ENCODE results near the gene CTNS. TPM values are rescaled to one million over a fixed set of nuclear protein-coding genes. Genes with fewer than 3 reads are reported as not detected.

Gene CTNS
- total RNA-seq, 1 experiment from 2014 or later = 7.9 TPM

GRCh38 chr17:3666516-3666915, 30.0 kb downstream of the CTNS start:
- ChIA-PET CTCF (interaction anchor here (0.8 to 2.8 kb wide), 2 partner anchors 17 to 19 kb away, joined by 3 to 11 read pairs; no protein-coding TSS in a partner anchor), RAD21 (ENCODE audit: low non-redundant PET in 1 of 2, low total read pairs in 2 of 2, uncharacterized antibody in 2 of 2, unreplicated experiment in 2 of 2) (interaction anchor here in 1 of 2 experiments (0.7 kb wide), 1 partner anchor 64 kb away, joined by 3 read pairs; no protein-coding TSS in a partner anchor), POLR2A (interaction anchor here (1.8 kb wide), 1 partner anchor 30 kb away, joined by 5 read pairs; the partner anchor contains the start of genes CTNS and SHPK)
- TF ChIP-seq CTCF (IDR thresholded peaks at IDR 0.05 in 2 of 3, conservative IDR thresholded peaks at IDR 0.05 in 1 of 3; ENCODE audit: borderline replicate concordance in 1 of 3, insufficient read depth in 1 of 3, low read depth in 2 of 3, low read length in 2 of 3) = no peak
- 0 out of 2 replicates have a peak, but pooled peaks have one; percentile 8 for TF ChIP-seq POLR2AphosphoS5 (IDR thresholded peaks at IDR 0.05; ENCODE audit: low read depth, low read length)
- Histone ChIP-seq H3K9me2 (ENCODE audit: insufficient read depth) (no peaks in the 10 kb centered on the region), H3K9ac (ENCODE audit: low read length) (no peak overlapping the region), H3K27ac (ENCODE audit: low read depth, low read length) (peak overlapping the region; percentile 97; the same call in 1 of the 2 replicates), H3K4me3 (replicated peaks in 1 of 2; ENCODE audit: low read depth in 1 of 2, low read length in 2 of 2) (no peak overlapping the region), H2AFZ (ENCODE audit: low read depth, low read length, poor library complexity, severe bottlenecking) (no peak overlapping the region), H3K4me2 (ENCODE audit: low read length) (peak overlapping the region; percentile 74), H3K36me3 (ENCODE audit: control insufficient read depth in 1 of 2, insufficient read depth in 2 of 2, low read length in 2 of 2) (no peaks in the 10 kb centered on the region), H3K9me3 (ENCODE audit: control insufficient read depth in 1 of 2, insufficient read depth in 1 of 2, low read depth in 1 of 2, low read length in 2 of 2) (no peaks in the 10 kb centered on the region), H4K20me1 (ENCODE audit: insufficient read depth) (no peaks in the 10 kb centered on the region), H3K79me2 (ENCODE audit: insufficient read depth, low read length) (peaks cover 42% of the 10 kb centered on the region), H3K27me3 (ENCODE audit: insufficient read depth, low read length) (no peaks in the 10 kb centered on the region), H3K4me1 (ENCODE audit: control insufficient read depth in 1 of 2, insufficient read depth in 2 of 2, low read length in 2 of 2) (peaks cover 8 to 20% of the 10 kb centered on the region in 2 experiments)
- DNase-seq (ENCODE audit: low read depth, low spot score) (no peak), ATAC-seq (no peak)
- intact Hi-C loops (cut with micrococcal nuclease) = no loop called here
- BruUV-seq (replicated peaks) = no TSS peak

- Histone ChIP-seq H3K27ac (ENCODE audit: low read depth, low read length) (peak overlapping the region; percentile 97), H3K9ac (ENCODE audit: low read length) (peak overlapping the region; percentile 97), H3K4me3 (replicated peaks in 1 of 2; ENCODE audit: low read depth in 1 of 2, low read length in 2 of 2) (peak overlapping the region; percentile 74 to 85), H3K36me3 (ENCODE audit: control insufficient read depth in 1 of 2, insufficient read depth in 2 of 2, low read length in 2 of 2) (no peaks in the 10 kb centered on the region), H3K4me1 (ENCODE audit: control insufficient read depth in 1 of 2, insufficient read depth in 2 of 2, low read length in 2 of 2) (peaks cover 8 to 20% of the 10 kb centered on the region in 2 experiments), H3K4me2 (ENCODE audit: low read length) (peak overlapping the region; percentile 74), H3K27me3 (ENCODE audit: insufficient read depth, low read length) (no peaks in the 10 kb centered on the region), H4K20me1 (ENCODE audit: insufficient read depth) (no peaks in the 10 kb centered on the region; the same call in 1 of the 2 replicates), H2AFZ (ENCODE audit: low read depth, low read length, poor library complexity, severe bottlenecking) (no peak overlapping the region), H3K79me2 (ENCODE audit: insufficient read depth, low read length) (peaks cover 42% of the 10 kb centered on the region), H3K9me2 (ENCODE audit: insufficient read depth) (no peaks in the 10 kb centered on the region), H3K9me3 (ENCODE audit: control insufficient read depth in 1 of 2, insufficient read depth in 1 of 2, low read depth in 1 of 2, low read length in 2 of 2) (no peaks in the 10 kb centered on the region)
- CTCF ChIA-PET = interaction anchor here (0.8 to 2.8 kb wide), 2 partner anchors 15 to 20 kb away, joined by 3 to 11 read pairs; no protein-coding TSS in a partner anchor
- intact Hi-C loops (cut with micrococcal nuclease) = no loop called here
- DNase-seq (ENCODE audit: low read depth, low spot score) = no peak
- ATAC-seq = peak; percentile 74
- POLR2A ChIA-PET = interaction anchor here (1.0 to 1.8 kb wide), 4 partner anchors 10 to 32 kb away, joined by 3 to 5 read pairs (median 3); partner anchors contain the start of genes CTNS and SHPK
- RAD21 ChIA-PET (ENCODE audit: low non-redundant PET in 1 of 2, low total read pairs in 2 of 2, uncharacterized antibody in 2 of 2, unreplicated experiment in 2 of 2) = no interaction called here
- TSS peak; percentile 42 for BruUV-seq (replicated peaks)
- TF ChIP-seq CEBPB (IDR thresholded peaks at IDR 0.05; ENCODE audit: low read depth) (no peak), ZNF274 (IDR thresholded peaks at IDR 0.05; ENCODE audit: low read depth, low read length) (no peak), RAD21 (IDR thresholded peaks at IDR 0.05; ENCODE audit: low read depth) (no peak), POLR2AphosphoS5 (IDR thresholded peaks at IDR 0.05; ENCODE audit: low read depth, low read length) (no peak; the same call in 1 of the 2 replicates), SIN3A (IDR thresholded peaks at IDR 0.05; ENCODE audit: low read depth) (peak; percentile 94), FOSL1 (IDR thresholded peaks at IDR 0.05; ENCODE audit: low read depth) (peak; percentile 62), JUND (IDR thresholded peaks at IDR 0.05) (peak; percentile 50), REST (IDR thresholded peaks at IDR 0.05; ENCODE audit: low read depth) (no peak), SP1 (IDR thresholded peaks at IDR 0.05; ENCODE audit: low read depth) (peak; percentile 40; the same call in 1 of the 2 replicates), ZFX (IDR thresholded peaks at IDR 0.05) (no peak), MAX (IDR thresholded peaks at IDR 0.05) (peak; percentile 58; the same call in 1 of the 2 replicates)
These were observed 31.1 kb downstream of the CTNS start for GRCh38 chr17:3667366-3668278.

Measured in HCT116 (cell line).